HepG2 (cell line): ENCODE measurements around the gene MAGEL2.

Source experiments
- ARID3A ChIP-seq: IDR thresholded peaks from 2 replicates; pipeline ENCODE4 v1.6.1; 2012; ENCODE audit warnings: low read depth, low read length, improper control_type of control experiment
- CREB3 ChIP-seq: sonication (generic); formaldehyde crosslinking; IDR thresholded peaks from 2 replicates; pipeline ENCODE4 v1.5.0; 2020; ENCODE audit warnings: missing genetic modification reagents
- CTCF ChIP-seq: sonication (generic); formaldehyde crosslinking; IDR thresholded peaks from 2 replicates; pipeline ENCODE4 v1.5.0; 2020; ENCODE audit warnings: mild to moderate bottlenecking, missing genetic modification reagents, moderate library complexity
- ERF ChIP-seq: IDR thresholded peaks from 2 replicates; pipeline ENCODE4 v1.6.1; 2018; ENCODE audit warnings: missing biosample characterization, missing genetic modification reagents
- EZH2 ChIP-seq: conservative IDR thresholded peaks from 2 replicates; pipeline ENCODE4 v1.6.1; 2012; ENCODE audit warnings: mild to moderate bottlenecking, low read depth, low read length, moderate library complexity
- KLF16 ChIP-seq, 2 experiments: sonication (generic) in 1 of 2; formaldehyde crosslinking in 1 of 2; IDR thresholded peaks; 2 replicates each; pipeline versions ENCODE4 v1.6.1 to v1.8.0; 2016 to 2023; ENCODE audit warnings: missing genetic modification reagents in 2 of 2, missing compliant biosample characterization in 1 of 2
- NR2F1 ChIP-seq, 2 experiments: fragments of 450-650 bp in 1 of 2; formaldehyde crosslinking in 1 of 2; IDR thresholded peaks; 2 replicates each; pipeline versions ENCODE4 v1.5.0 to v1.6.1; 2016 to 2020; ENCODE audit warnings: mild to moderate bottlenecking in 1 of 2, missing compliant biosample characterization in 1 of 2, missing genetic modification reagents in 1 of 2, moderate library complexity in 1 of 2
- PAWR ChIP-seq: sonication (generic); formaldehyde crosslinking; IDR thresholded peaks from 2 replicates; pipeline ENCODE4 v1.4.0; 2020; ENCODE audit warnings: missing genetic modification reagents, mild to moderate bottlenecking, borderline replicate concordance
- PRDM15 ChIP-seq: sonication (generic); formaldehyde crosslinking; IDR thresholded peaks from 2 replicates; pipeline ENCODE4 v1.4.0; 2020; ENCODE audit warnings: missing genetic modification reagents
- PRPF4 ChIP-seq: fragments of 200-400 bp; formaldehyde crosslinking; IDR thresholded peaks from 2 replicates; pipeline ENCODE4 v1.6.1; 2016; ENCODE audit warnings: low read length, low read depth; ENCODE audit not compliant: poor library complexity, severe bottlenecking
- ZBTB4 ChIP-seq: sonication (generic); formaldehyde crosslinking; IDR thresholded peaks from 2 replicates; pipeline ENCODE4 v1.4.0; 2020; ENCODE audit warnings: missing genetic modification reagents, mild to moderate bottlenecking, borderline replicate concordance
- ZBTB8A ChIP-seq: sonication (generic); formaldehyde crosslinking; IDR thresholded peaks from 2 replicates; pipeline ENCODE4 v1.4.0; 2020; ENCODE audit warnings: mild to moderate bottlenecking, low read depth, missing genetic modification reagents, borderline replicate concordance
- ZNF639 ChIP-seq: conservative IDR thresholded peaks from 2 replicates; pipeline ENCODE4 v1.6.1; 2018; ENCODE audit warnings: missing genetic modification reagents
- ZSCAN5A ChIP-seq: sonication (generic); formaldehyde crosslinking; IDR thresholded peaks from 2 replicates; pipeline ENCODE4 v1.8.0; 2022; ENCODE audit warnings: mild to moderate bottlenecking, missing genetic modification reagents, borderline replicate concordance

- TF ChIP-seq NR2F1 (CRISPR knock-in tag; IDR thresholded peaks at IDR 0.05) (peak; percentile 31 to 56; a peak in 3 of 4 replicates), PRDM15 (CRISPR knock-in tag) (no peak), ZBTB8A (no peak), ZSCAN5A (CRISPR knock-in tag) (peak; percentile 62; the same call in 1 of the 2 replicates), CREB3 (no peak), PAWR (no peak), PRPF4 (no peak), CTCF (CRISPR knock-in tag) (no peak), EZH2 (no peak), ZBTB4 (CRISPR knock-in tag) (no peak), ERF (no peak), ARID3A (peak; percentile 70), KLF16 (CRISPR knock-in tag; IDR thresholded peaks at IDR 0.05) (peak in 1 of 2 experiments; percentile 66; a peak in 1 of 4 replicates), ZNF639 (CRISPR knock-in tag) (no peak)
These were observed 42.8 kb upstream of the MAGEL2 start for GRCh38 chr15:23690450-23690852.
